Measurements from ENCODE around the gene CSF2. TPM values are rescaled to one million over a fixed set of nuclear protein-coding genes. Genes with fewer than 3 reads are reported as not detected.

CSF2 gene
- total and polyA plus RNA-seq, 2 of the 13 experiments (the other 11 are each of a cell fraction or from before 2014, with no cell fraction given): not detected

GRCh38 chr5:132032196-132032595 lies 41.4 kb upstream of the CSF2 start:
- Histone ChIP-seq H2AFZ (ENCODE audit: low read length) (no peak overlapping the region), H3K79me2 (ENCODE audit: insufficient read depth, low read length) (no peaks in the 10 kb centered on the region), H3K4me1 (ENCODE audit: insufficient read depth, low read length) (no peaks in the 10 kb centered on the region), H3K27me3 (ENCODE audit: control insufficient read depth in 1 of 2, insufficient read depth in 2 of 2, low read length in 2 of 2) (no peaks in the 10 kb centered on the region; a peak in 1 of 5 replicates), H3K9me3 (ENCODE audit: low read length) (no peaks in the 10 kb centered on the region), H3K4me3 (replicated peaks in 1 of 3; ENCODE audit: insufficient read depth in 1 of 3, low read depth in 2 of 3, low read length in 3 of 3) (no peak overlapping the region), H4K20me1 (ENCODE audit: insufficient read depth, low read length) (no peaks in the 10 kb centered on the region), H3K4me2 (ENCODE audit: low read depth, low read length) (no peak overlapping the region), H3K9ac (ENCODE audit: insufficient read depth, low read depth, low read length) (no peak overlapping the region), H3K36me3 (replicated peaks in 1 of 2; ENCODE audit: control insufficient read depth in 1 of 2, insufficient read depth in 2 of 2, low read length in 2 of 2) (no peaks in the 10 kb centered on the region), H3K27ac (ENCODE audit: extremely low read length, insufficient read depth, low read length) (no peak overlapping the region)
- no TSS peak for BruUV-seq (replicated peaks)
- no peak for ATAC-seq
- FAIRE-seq: no peak
- DNase-seq (ENCODE audit: low spot score): no peak
- CTCF ChIA-PET (ENCODE audit: low intra/inter-chr PET ratio, low total read pairs): no interaction called here
- POLR2A ChIA-PET: no interaction called here
- no peak for TF ChIP-seq NR2F1 (CRISPR knock-in tag; IDR thresholded peaks at IDR 0.05)
- TF ChIP-seq ZHX1 (CRISPR knock-in tag; IDR thresholded peaks at IDR 0.05; ENCODE audit: low read depth): no peak
- no peak for TF ChIP-seq ARHGAP35 (CRISPR knock-in tag; IDR thresholded peaks at IDR 0.05; ENCODE audit: borderline replicate concordance)
- no peak for TF ChIP-seq ZNF703 (CRISPR knock-in tag; IDR thresholded peaks at IDR 0.05; ENCODE audit: borderline replicate concordance)
- no peak for TF ChIP-seq ZNF292 (CRISPR knock-in tag; IDR thresholded peaks at IDR 0.05; ENCODE audit: borderline replicate concordance, low read depth)
- no peak for TF ChIP-seq ZNF317 (CRISPR knock-in tag; IDR thresholded peaks at IDR 0.05)
- in situ Hi-C loops (cut with HindIII; ENCODE audit: extremely low pct_ligation_motif_present, low pct_unique_long_range_greater_than_20kb): no loop called here
- intact Hi-C loops (cut with micrococcal nuclease; ENCODE audit: unreplicated experiment): no loop called here

GRCh38 chr5:132033122-132033521 lies 40.5 kb upstream of the CSF2 start:
- Histone ChIP-seq H3K4me1 (ENCODE audit: insufficient read depth, low read length) (no peaks in the 10 kb centered on the region), H4K20me1 (ENCODE audit: insufficient read depth, low read length) (no peaks in the 10 kb centered on the region), H3K9ac (ENCODE audit: insufficient read depth, low read depth, low read length) (no peak overlapping the region), H3K9me3 (ENCODE audit: low read length) (no peaks in the 10 kb centered on the region), H3K36me3 (replicated peaks in 1 of 2; ENCODE audit: control insufficient read depth in 1 of 2, insufficient read depth in 2 of 2, low read length in 2 of 2) (no peaks in the 10 kb centered on the region), H3K4me2 (ENCODE audit: low read depth, low read length) (no peak overlapping the region), H3K4me3 (replicated peaks in 1 of 3; ENCODE audit: insufficient read depth in 1 of 3, low read depth in 2 of 3, low read length in 3 of 3) (no peak overlapping the region), H2AFZ (ENCODE audit: low read length) (no peak overlapping the region), H3K27me3 (ENCODE audit: control insufficient read depth in 1 of 2, insufficient read depth in 2 of 2, low read length in 2 of 2) (no peaks in the 10 kb centered on the region; a peak in 1 of 5 replicates), H3K79me2 (ENCODE audit: insufficient read depth, low read length) (no peaks in the 10 kb centered on the region), H3K27ac (ENCODE audit: extremely low read length, insufficient read depth, low read length) (no peak overlapping the region)
- no TSS peak for BruUV-seq (replicated peaks)
- in situ Hi-C loops (cut with HindIII; ENCODE audit: extremely low pct_ligation_motif_present, low pct_unique_long_range_greater_than_20kb): no loop called here
- no peak for TF ChIP-seq ZNF501 (CRISPR knock-in tag; IDR thresholded peaks at IDR 0.05)
- peak; percentile 59 for TF ChIP-seq ZNF317 (CRISPR knock-in tag; IDR thresholded peaks at IDR 0.05)
- FAIRE-seq: no peak
- 2% methylated on average over 4 of the region's 4 CpGs for WGBS (ENCODE audit: low lambda C conversion rate)
- POLR2A ChIA-PET: no interaction called here
- no peak for ATAC-seq
- intact Hi-C loops (cut with micrococcal nuclease; ENCODE audit: unreplicated experiment): no loop called here
- CTCF ChIA-PET (ENCODE audit: low intra/inter-chr PET ratio, low total read pairs): no interaction called here
- no peak for DNase-seq (ENCODE audit: low spot score)
